AG04449 (cell line): ENCODE measurements around the gene TAS1R1.

ENCODE experiments used
- CTCF ChIA-PET: fragments of 350-600 bp; formaldehyde crosslinking; extraction: SDS; loops from one replicate; lab custom pipeline; 2021; ENCODE audit warnings: antibody characterized with exemption; lab: Yijun Ruan, JAX
- POLR2A ChIA-PET: fragments of 400-600, 350-600 bp; formaldehyde crosslinking; extraction: SDS; loops from one replicate; lab custom pipeline; 2020; ENCODE audit warnings: antibody characterized with exemption, inconsistent platforms; lab: Yijun Ruan, JAX
- DNase-seq: peaks from one replicate; pipeline ENCODE4 v3.0.0-alpha.2; 2010; ENCODE audit warnings: low read depth, low spot score
- H3K4me3 ChIP-seq: 2 replicates; pipeline ENCODE4 v1.5.1; 2011; ENCODE audit warnings: low read depth, mild to moderate bottlenecking, control low read depth, low read length
- CTCF ChIP-seq: IDR thresholded peaks from one replicate; pipeline ENCODE4 v1.5.1; 2011; ENCODE audit warnings: mild to moderate bottlenecking, moderate library complexity, low read length, control low read depth, inconsistent platforms; ENCODE audit not compliant: insufficient read depth; ENCODE audit errors: missing control alignments

TAS1R1 gene

GRCh38 chr1:6588128-6588892 is 33.2 kb downstream of the TAS1R1 start:
- POLR2A ChIA-PET: no interaction called here
- no peak overlapping the region for H3K4me3 ChIP-seq
- no peak for TF ChIP-seq CTCF
- CTCF ChIA-PET: interaction anchor here (0.9 to 1.4 kb wide), 3 partner anchors 12 to 58 kb away, joined by 3 to 5 read pairs (median 3); partner anchors contain the start of gene NOL9
- DNase-seq: no peak

- ChIA-PET POLR2A (interaction anchor here (1.0 to 1.2 kb wide), 2 partner anchors 9 to 13 kb away, joined by 4 to 6 read pairs; partner anchors contain the start of gene KLHL21), CTCF (interaction anchor here (0.9 to 1.4 kb wide), 4 partner anchors 11 to 58 kb away, joined by 3 to 5 read pairs (median 3); partner anchors contain the start of gene NOL9)
- no peak for DNase-seq
- no peak overlapping the region for H3K4me3 ChIP-seq
- TF ChIP-seq CTCF: no peak
Measured at GRCh38 chr1:6588893-6589520, 33.9 kb downstream of the TAS1R1 start.

- ChIA-PET CTCF (interaction anchor here (0.9 to 1.4 kb wide), 2 partner anchors 14 to 36 kb away, joined by 3 read pairs; partner anchors contain the start of gene NOL9), POLR2A (interaction anchor here (0.7 to 1.2 kb wide), 2 partner anchors 8 to 10 kb away, joined by 3 to 6 read pairs; no protein-coding TSS in a partner anchor)
- no peak for DNase-seq
- no peak overlapping the region for H3K4me3 ChIP-seq
- no peak for TF ChIP-seq CTCF
Measured at GRCh38 chr1:6590046-6590445, 34.9 kb downstream of the TAS1R1 start.

- no peak for TF ChIP-seq CTCF
- H3K4me3 ChIP-seq: no peak overlapping the region
- ChIA-PET CTCF (interaction anchor here (1.2 kb wide), 1 partner anchor 37 kb away, joined by 6 read pairs; the partner anchor contains the start of genes NOL9 and TAS1R1), POLR2A (interaction anchor here (4.5 kb wide), 1 partner anchor 12 kb away, joined by 17 read pairs; the partner anchor contains the start of gene KLHL21)
- DNase-seq: no peak
Measured at GRCh38 chr1:6591222-6591621, 36.1 kb downstream of the TAS1R1 start.

GRCh38 chr1:6591644-6592043 is 36.5 kb downstream of the TAS1R1 start:
- no peak for TF ChIP-seq CTCF
- DNase-seq: no peak
- ChIA-PET POLR2A (interaction anchor here (4.5 kb wide), 1 partner anchor 11 kb away, joined by 17 read pairs; the partner anchor contains the start of gene KLHL21), CTCF (interaction anchor here (1.2 kb wide), 1 partner anchor 37 kb away, joined by 6 read pairs; the partner anchor contains the start of genes NOL9 and TAS1R1)
- no peak overlapping the region for H3K4me3 ChIP-seq
